Inflammatory macrophage treated with lipopolysaccharide for 1 hour (primary cell): ENCODE results near the gene CAPS.

Experiments
- DNase-seq, 2 donors: peaks; one replicate each; pipeline ENCODE4 v3.0.0-alpha.2; 2020 to 2022

Gene CAPS

GRCh38 chr19:5892772-5893275 is 21.2 kb upstream of the CAPS start:
- DNase-seq: no peak

- no peak for DNase-seq
These were observed 20.7 kb upstream of the CAPS start for GRCh38 chr19:5893296-5893903.

GRCh38 chr19:5893907-5894703 is 19.9 kb upstream of the CAPS start:
- no peak for DNase-seq

- DNase-seq: no peak
These were observed 19.2 kb upstream of the CAPS start for GRCh38 chr19:5894704-5895349.

- DNase-seq: no peak
These were observed 18.6 kb upstream of the CAPS start for GRCh38 chr19:5895409-5895808.

- no peak for DNase-seq
These were observed 18.2 kb upstream of the CAPS start for GRCh38 chr19:5895890-5896289.

GRCh38 chr19:5896365-5897076 is 17.5 kb upstream of the CAPS start:
- DNase-seq: no peak

- DNase-seq: no peak
These were observed 16.7 kb upstream of the CAPS start for GRCh38 chr19:5897189-5897969.

- no peak for DNase-seq
These were observed 14.1 kb upstream of the CAPS start for GRCh38 chr19:5899728-5900526.

- DNase-seq: no peak
These were observed 13.1 kb upstream of the CAPS start for GRCh38 chr19:5900976-5901375.

- peak; percentile 28 for DNase-seq
These were observed 10.9 kb upstream of the CAPS start for GRCh38 chr19:5903056-5903623.

- peak; percentile 92 to 98 for DNase-seq
These were observed 10.3 kb upstream of the CAPS start, which contains the start of gene NDUFA11 for GRCh38 chr19:5903624-5904351. NDUFA11 (minus strand) TSS chr19:5903790; CDS start chr19:5903708, 82 bp downstream.

GRCh38 chr19:5904352-5905113 is 9.5 kb upstream of the CAPS start, which contains the start of gene VMAC:
VMAC (plus strand) TSS chr19:5904872; CDS start chr19:5904891, 19 bp downstream.
- peak; percentile 99 to 100 for DNase-seq

- no peak for DNase-seq
These were observed 8.8 kb upstream of the CAPS start for GRCh38 chr19:5905114-5905778.

- peak; percentile 68 to 87 for DNase-seq
These were observed 6.8 kb upstream of the CAPS start for GRCh38 chr19:5907241-5907640.

- peak in 1 of 2 donors; percentile 39 for DNase-seq
These were observed 5.1 kb upstream of the CAPS start for GRCh38 chr19:5908773-5909442.

GRCh38 chr19:5910638-5910907 is 3.5 kb upstream of the CAPS start:
- DNase-seq: no peak

GRCh38 chr19:5911366-5911765 is 2.7 kb upstream of the CAPS start:
- DNase-seq: no peak
